Liver (tissue), 3 donors: ENCODE measurements around the gene ITGA7.

Source experiments
- EGR1 ChIP-seq, 2 donors: IDR thresholded peaks; 2 replicates each; pipeline ENCODE4 v1.6.1; 2016 to 2018; ENCODE audit warnings: antibody characterized with exemption in 2 of 2, low read depth in 2 of 2
- GABPA ChIP-seq, 2 donors: IDR thresholded peaks in 1 of 2; conservative IDR thresholded peaks in 1 of 2; 2 replicates each; pipeline ENCODE4 v1.6.1; 2016; ENCODE audit warnings: antibody characterized with exemption in 2 of 2, mild to moderate bottlenecking in 1 of 2, moderate library complexity in 1 of 2
- HNF4A ChIP-seq, 2 donors: conservative IDR thresholded peaks; 2 replicates each; pipeline ENCODE4 v1.6.1; 2016; ENCODE audit warnings: antibody characterized with exemption in 2 of 2, mild to moderate bottlenecking in 2 of 2
- HNF4G ChIP-seq: IDR thresholded peaks from 2 replicates; pipeline ENCODE4 v1.6.1; 2016; ENCODE audit warnings: antibody characterized with exemption
- JUND ChIP-seq, 2 donors: IDR thresholded peaks; 2 replicates each; pipeline ENCODE4 v1.6.1; 2016; ENCODE audit warnings: antibody characterized with exemption in 2 of 2
- RAD21 ChIP-seq, 2 donors: IDR thresholded peaks; 2 replicates each; pipeline ENCODE4 v1.6.1; 2016; ENCODE audit warnings: antibody characterized with exemption in 2 of 2, mild to moderate bottlenecking in 2 of 2
- SP1 ChIP-seq: IDR thresholded peaks from 2 replicates; pipeline ENCODE4 v1.6.1; 2018; ENCODE audit warnings: antibody characterized with exemption, mild to moderate bottlenecking
- TAF1 ChIP-seq: conservative IDR thresholded peaks from 2 replicates; pipeline ENCODE4 v1.6.1; 2016; ENCODE audit warnings: antibody characterized with exemption, mild to moderate bottlenecking
- YY1 ChIP-seq: IDR thresholded peaks from 2 replicates; pipeline ENCODE4 v1.6.1; 2016; ENCODE audit warnings: antibody characterized with exemption, mild to moderate bottlenecking
- ZBTB33 ChIP-seq: IDR thresholded peaks from 2 replicates; pipeline ENCODE4 v1.6.1; 2016; ENCODE audit warnings: antibody characterized with exemption
- TF ChIP-seq, protein P1 (sequence below): fragments of 150-350 bp; IDR thresholded peaks from 2 replicates; pipeline ENCODE4 v1.5.1; 2017; ENCODE audit warnings: improper control_type of control experiment, low read depth, low read length; ENCODE audit not compliant: missing input control
- TF ChIP-seq, protein P2 (sequence below): IDR thresholded peaks from 2 replicates; pipeline ENCODE4 v1.6.1; 2016; ENCODE audit warnings: antibody characterized with exemption
- TF ChIP-seq, protein P3 (sequence below): IDR thresholded peaks from 2 replicates; pipeline ENCODE4 v1.6.1; 2016; ENCODE audit warnings: antibody characterized with exemption, mild to moderate bottlenecking
- donor health status: healthy.
- donor health status: healthy.

GRCh38 chr12:55681142-55682077 is 26.3 kb downstream of the ITGA7 start:
- TF ChIP-seq ZBTB33 (peak; percentile 80), HNF4A (conservative IDR thresholded peaks at IDR 0.05) (peak; percentile 93 to 94), YY1 (peak; percentile 57), SP1 (peak; percentile 96), HNF4G (peak; percentile 94), EGR1 (IDR thresholded peaks at IDR 0.05; ENCODE audit: low read depth in 2 of 2) (peak; percentile 99), GABPA (IDR thresholded peaks at IDR 0.05 in 1 of 2, conservative IDR thresholded peaks at IDR 0.05 in 1 of 2) (peak in 1 of 2 donors; percentile 66), TAF1 (peak; percentile 93), JUND (IDR thresholded peaks at IDR 0.05) (peak; percentile 76 to 78), RAD21 (IDR thresholded peaks at IDR 0.05) (peak; percentile 73 to 80)
- TF ChIP-seq, protein P1, sequence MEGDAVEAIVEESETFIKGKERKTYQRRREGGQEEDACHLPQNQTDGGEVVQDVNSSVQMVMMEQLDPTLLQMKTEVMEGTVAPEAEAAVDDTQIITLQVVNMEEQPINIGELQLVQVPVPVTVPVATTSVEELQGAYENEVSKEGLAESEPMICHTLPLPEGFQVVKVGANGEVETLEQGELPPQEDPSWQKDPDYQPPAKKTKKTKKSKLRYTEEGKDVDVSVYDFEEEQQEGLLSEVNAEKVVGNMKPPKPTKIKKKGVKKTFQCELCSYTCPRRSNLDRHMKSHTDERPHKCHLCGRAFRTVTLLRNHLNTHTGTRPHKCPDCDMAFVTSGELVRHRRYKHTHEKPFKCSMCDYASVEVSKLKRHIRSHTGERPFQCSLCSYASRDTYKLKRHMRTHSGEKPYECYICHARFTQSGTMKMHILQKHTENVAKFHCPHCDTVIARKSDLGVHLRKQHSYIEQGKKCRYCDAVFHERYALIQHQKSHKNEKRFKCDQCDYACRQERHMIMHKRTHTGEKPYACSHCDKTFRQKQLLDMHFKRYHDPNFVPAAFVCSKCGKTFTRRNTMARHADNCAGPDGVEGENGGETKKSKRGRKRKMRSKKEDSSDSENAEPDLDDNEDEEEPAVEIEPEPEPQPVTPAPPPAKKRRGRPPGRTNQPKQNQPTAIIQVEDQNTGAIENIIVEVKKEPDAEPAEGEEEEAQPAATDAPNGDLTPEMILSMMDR = peak; percentile 63
- TF ChIP-seq, protein P2, sequence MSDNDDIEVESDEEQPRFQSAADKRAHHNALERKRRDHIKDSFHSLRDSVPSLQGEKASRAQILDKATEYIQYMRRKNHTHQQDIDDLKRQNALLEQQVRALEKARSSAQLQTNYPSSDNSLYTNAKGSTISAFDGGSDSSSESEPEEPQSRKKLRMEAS = peak; percentile 70
- TF ChIP-seq, protein P3, sequence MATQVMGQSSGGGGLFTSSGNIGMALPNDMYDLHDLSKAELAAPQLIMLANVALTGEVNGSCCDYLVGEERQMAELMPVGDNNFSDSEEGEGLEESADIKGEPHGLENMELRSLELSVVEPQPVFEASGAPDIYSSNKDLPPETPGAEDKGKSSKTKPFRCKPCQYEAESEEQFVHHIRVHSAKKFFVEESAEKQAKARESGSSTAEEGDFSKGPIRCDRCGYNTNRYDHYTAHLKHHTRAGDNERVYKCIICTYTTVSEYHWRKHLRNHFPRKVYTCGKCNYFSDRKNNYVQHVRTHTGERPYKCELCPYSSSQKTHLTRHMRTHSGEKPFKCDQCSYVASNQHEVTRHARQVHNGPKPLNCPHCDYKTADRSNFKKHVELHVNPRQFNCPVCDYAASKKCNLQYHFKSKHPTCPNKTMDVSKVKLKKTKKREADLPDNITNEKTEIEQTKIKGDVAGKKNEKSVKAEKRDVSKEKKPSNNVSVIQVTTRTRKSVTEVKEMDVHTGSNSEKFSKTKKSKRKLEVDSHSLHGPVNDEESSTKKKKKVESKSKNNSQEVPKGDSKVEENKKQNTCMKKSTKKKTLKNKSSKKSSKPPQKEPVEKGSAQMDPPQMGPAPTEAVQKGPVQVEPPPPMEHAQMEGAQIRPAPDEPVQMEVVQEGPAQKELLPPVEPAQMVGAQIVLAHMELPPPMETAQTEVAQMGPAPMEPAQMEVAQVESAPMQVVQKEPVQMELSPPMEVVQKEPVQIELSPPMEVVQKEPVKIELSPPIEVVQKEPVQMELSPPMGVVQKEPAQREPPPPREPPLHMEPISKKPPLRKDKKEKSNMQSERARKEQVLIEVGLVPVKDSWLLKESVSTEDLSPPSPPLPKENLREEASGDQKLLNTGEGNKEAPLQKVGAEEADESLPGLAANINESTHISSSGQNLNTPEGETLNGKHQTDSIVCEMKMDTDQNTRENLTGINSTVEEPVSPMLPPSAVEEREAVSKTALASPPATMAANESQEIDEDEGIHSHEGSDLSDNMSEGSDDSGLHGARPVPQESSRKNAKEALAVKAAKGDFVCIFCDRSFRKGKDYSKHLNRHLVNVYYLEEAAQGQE = peak; percentile 78
